CD4-positive, alpha-beta T cell (primary cell): Measurements from ENCODE around the gene RAI14. TPM values are rescaled to one million over a fixed set of nuclear protein-coding genes. Genes with fewer than 3 reads are reported as not detected.
"Not testable (repeated sequence)": the region's sequence is repeated elsewhere in the genome, so short reads cannot be mapped to it uniquely, and the experiment has no call there.

Source experiments
- ATAC-seq: fragments of 200-7000 bp; cut with Tn5 transposase; one replicate; pipeline ENCODE4 v1.10.0; 2022; ENCODE audit warnings: mild to moderate bottlenecking; ENCODE audit not compliant: poor library complexity
- CTCF ChIA-PET: fragments of 350-600 bp; sonication (Branson Sonifier 250); formaldehyde crosslinking; loops from one replicate; lab custom pipeline; 2021; ENCODE audit warnings: antibody characterized with exemption, inconsistent platforms; lab: Charles Lee
- POLR2A ChIA-PET: fragments of 350-600 bp; sonication (Branson Sonifier 250); formaldehyde crosslinking; loops from one replicate; lab custom pipeline; 2021; ENCODE audit warnings: antibody characterized with exemption, inconsistent platforms; lab: Charles Lee
- DNase-seq, 14 experiments: peaks; one replicate each; pipeline ENCODE4 v3.0.0-alpha.2; 2013 to 2020; ENCODE audit warnings: mixed read lengths in 2 of 14
- H3K27ac ChIP-seq, 2 donors: one replicate each; pipeline versions ENCODE4 v1.5.1 to v1.7.0; 2013; ENCODE audit warnings: low read length in 2 of 2, low read depth in 1 of 2, mild to moderate bottlenecking in 1 of 2
- H3K27me3 ChIP-seq, 2 experiments: 1 replicate in 1 of 2; 2 replicates in 1 of 2; pipeline versions ENCODE4 v1.6.1 to v1.7.0; 2013; ENCODE audit warnings: low read length in 2 of 2, control low read depth in 1 of 2, mild to moderate bottlenecking in 1 of 2, moderate library complexity in 1 of 2; ENCODE audit not compliant: insufficient read depth in 2 of 2, control insufficient read depth in 1 of 2
- H3K36me3 ChIP-seq: one replicate; pipeline ENCODE4 v1.6.1; 2013; ENCODE audit warnings: low read length, control low read depth; ENCODE audit not compliant: insufficient read depth
- H3K4me1 ChIP-seq: one replicate; pipeline ENCODE4 v1.6.1; 2013; ENCODE audit warnings: low read length, control low read depth; ENCODE audit not compliant: insufficient read depth
- H3K4me3 ChIP-seq: one replicate; pipeline ENCODE4 v1.5.1; 2013; ENCODE audit warnings: mild to moderate bottlenecking, low read length, moderate library complexity
- H3K9me3 ChIP-seq, 2 experiments: 1 replicate in 1 of 2; 2 replicates in 1 of 2; pipeline versions ENCODE4 v1.6.1 to v1.7.0; 2013; ENCODE audit warnings: low read length in 2 of 2, mild to moderate bottlenecking in 2 of 2, control low read depth in 1 of 2, moderate library complexity in 1 of 2; ENCODE audit not compliant: control insufficient read depth in 1 of 2, insufficient read depth in 1 of 2
- H3K27ac Mint-ChIP-seq: one replicate; pipeline ENCODE4 v1.8.0; 2020; ENCODE audit warnings: mixed read lengths
- H3K27me3 Mint-ChIP-seq: one replicate; pipeline ENCODE4 v1.8.0; 2021; ENCODE audit warnings: mixed read lengths
- H3K36me3 Mint-ChIP-seq: one replicate; pipeline ENCODE4 v1.8.0; 2021; ENCODE audit warnings: low read depth, mixed read lengths
- H3K4me1 Mint-ChIP-seq: one replicate; pipeline ENCODE4 v1.8.0; 2021; ENCODE audit warnings: low read depth, mixed read lengths
- H3K4me3 Mint-ChIP-seq: one replicate; pipeline ENCODE4 v1.8.0; 2020; ENCODE audit warnings: mild to moderate bottlenecking, mixed read lengths
- H3K9me3 Mint-ChIP-seq: one replicate; pipeline ENCODE4 v1.8.0; 2020; ENCODE audit warnings: mixed read lengths
- CTCF ChIP-seq: fragments of 200-600 bp; IDR thresholded peaks from one replicate; pipeline ENCODE4 v1.8.0; 2022; ENCODE audit warnings: antibody characterized with exemption, mild to moderate bottlenecking
- intact Hi-C, 2 experiments: fragments of 100-400 bp; cut with DNase I in 1 of 2; cut with micrococcal nuclease in 1 of 2; formaldehyde crosslinking; loops; one replicate each; pipeline versions ENCODE4 v1.15.1 to v1.9.0; 2023 to 2025; cut with DNase I, micrococcal nuclease
- total RNA-seq, 174 experiments: library from RNA in 2 of 174; stranded (reverse) in 2 of 174; gene quantifications; one replicate each; pipeline ENCODE4 v1.2.3 and lab custom pipeline; 2021 to 2026

The RAI14 gene
- total RNA-seq, 2 experiments from 2014 or later: 0.20 to 0.60 TPM

GRCh38 chr5:34756781-34757624, 100.9 kb downstream of the RAI14 start:
- ATAC-seq (no peak), DNase-seq (no peak)
- ChIA-PET POLR2A (no interaction called here), CTCF (no interaction called here)
- Mint-ChIP-seq H3K36me3 (no peaks in the 10 kb centered on the region), H3K27me3 (no peaks in the 10 kb centered on the region), H3K27ac (no peak overlapping the region), H3K4me1 (no peaks in the 10 kb centered on the region), H3K4me3 (no peak overlapping the region), H3K9me3 (no peaks in the 10 kb centered on the region)
- no peaks in the 10 kb centered on the region for H3K36me3 ChIP-seq
- no peaks in the 10 kb centered on the region for H3K4me1 ChIP-seq
- no peaks in the 10 kb centered on the region for H3K27me3 ChIP-seq
- no peak for TF ChIP-seq CTCF
- H3K4me3 ChIP-seq: no peak overlapping the region
- no peak overlapping the region for H3K27ac ChIP-seq
- no peaks in the 10 kb centered on the region for H3K9me3 ChIP-seq
- intact Hi-C loops: no loop called here

- no peaks in the 10 kb centered on the region for H3K27me3 ChIP-seq
- no peak overlapping the region for H3K4me3 ChIP-seq
- H3K27ac ChIP-seq: no peak overlapping the region
- H3K27ac Mint-ChIP-seq: no peak overlapping the region
- intact Hi-C loops: no loop called here
- ChIA-PET POLR2A (no interaction called here), CTCF (no interaction called here)
- no peaks in the 10 kb centered on the region for H3K9me3 ChIP-seq
- H3K36me3 Mint-ChIP-seq: no peaks in the 10 kb centered on the region
- DNase-seq (no peak), ATAC-seq (no peak)
- no peaks in the 10 kb centered on the region for H3K36me3 ChIP-seq
- no peaks in the 10 kb centered on the region for H3K4me1 Mint-ChIP-seq
- H3K4me3 Mint-ChIP-seq: no peak overlapping the region
- H3K9me3 Mint-ChIP-seq: no peaks in the 10 kb centered on the region
- no peaks in the 10 kb centered on the region for H3K4me1 ChIP-seq
- no peak for TF ChIP-seq CTCF
- H3K27me3 Mint-ChIP-seq: no peaks in the 10 kb centered on the region
These were observed 102.4 kb downstream of the RAI14 start for GRCh38 chr5:34758514-34758913.

GRCh38 chr5:34759213-34759612, 103.1 kb downstream of the RAI14 start:
- POLR2A ChIA-PET: not testable (repeated sequence)

More at GRCh38 chr5:34759213-34759612, 103.1 kb downstream of the RAI14 start:
- H3K36me3 Mint-ChIP-seq, H3K27me3 ChIP-seq, H3K27ac Mint-ChIP-seq, DNase-seq, ATAC-seq, H3K4me3 ChIP-seq, H3K27ac ChIP-seq, intact Hi-C loops, H3K9me3 Mint-ChIP-seq, H3K4me3 Mint-ChIP-seq, H3K9me3 ChIP-seq, H3K4me1 Mint-ChIP-seq, CTCF ChIA-PET, H3K27me3 Mint-ChIP-seq, H3K4me1 ChIP-seq, H3K36me3 ChIP-seq: not testable (repeated sequence)
